ENCODE measurements around the gene GH1.
"Not testable (repeated sequence)": the region's sequence is repeated elsewhere in the genome, so short reads cannot be mapped to it uniquely, and the experiment has no call there.

GH1 gene

GRCh38 chr17:63892316-63893037 is 26.2 kb downstream of the GH1 start:
- not testable (repeated sequence) for H3K27ac Mint-ChIP-seq; H3K36me3 Mint-ChIP-seq (ENCODE audit: low read depth); H3K4me3 Mint-ChIP-seq; H3K9me3 Mint-ChIP-seq
- DNase-seq: peak; percentile 31
- peak; percentile 43 for TF ChIP-seq CTCF (IDR thresholded peaks at IDR 0.05)
- H3K27me3 Mint-ChIP-seq (ENCODE audit: low read depth, poor library complexity): peaks cover 15% of the 10 kb centered on the region
- peaks cover 14% of the 10 kb centered on the region for H3K4me1 Mint-ChIP-seq

GRCh38 chr17:63889026-63889848 is 29.4 kb downstream of the GH1 start:
- peaks cover 13% of the 10 kb centered on the region for H3K27me3 Mint-ChIP-seq (ENCODE audit: low read depth, poor library complexity)
- H3K4me1 Mint-ChIP-seq; H3K9me3 Mint-ChIP-seq; H3K4me3 Mint-ChIP-seq; H3K36me3 Mint-ChIP-seq (ENCODE audit: low read depth); H3K27ac Mint-ChIP-seq: not testable (repeated sequence)
- peak; percentile 42 for TF ChIP-seq CTCF (IDR thresholded peaks at IDR 0.05)
- DNase-seq: peak; percentile 41

GRCh38 chr17:63885119-63885518 is 33.5 kb downstream of the GH1 start:
- not testable (repeated sequence) for H3K4me3 Mint-ChIP-seq; H3K4me1 Mint-ChIP-seq; H3K27ac Mint-ChIP-seq; H3K9me3 Mint-ChIP-seq; DNase-seq; H3K36me3 Mint-ChIP-seq (ENCODE audit: low read depth)
- H3K27me3 Mint-ChIP-seq (ENCODE audit: low read depth, poor library complexity): peaks cover 26% of the 10 kb centered on the region

GRCh38 chr17:63882626-63883126 is 36.0 kb downstream of the GH1 start:
- not testable (repeated sequence) for H3K4me3 Mint-ChIP-seq; H3K9me3 Mint-ChIP-seq; H3K4me1 Mint-ChIP-seq; H3K36me3 Mint-ChIP-seq (ENCODE audit: low read depth); H3K27ac Mint-ChIP-seq; DNase-seq
- H3K27me3 Mint-ChIP-seq (ENCODE audit: low read depth, poor library complexity): peaks cover 37% of the 10 kb centered on the region

- no peak within 1 kb of the TSS for H3K27ac Mint-ChIP-seq
- peaks cover 40% of the 10 kb centered on the region for H3K27me3 Mint-ChIP-seq (ENCODE audit: low read depth, poor library complexity)
- H3K4me1 Mint-ChIP-seq: peaks cover 5% of the 10 kb centered on the region
- TF ChIP-seq CTCF (IDR thresholded peaks at IDR 0.05): peak; percentile 40
- no peak within 1 kb of the TSS for H3K4me3 Mint-ChIP-seq
- DNase-seq: peak; percentile 72
- H3K36me3 Mint-ChIP-seq (ENCODE audit: low read depth): no peaks in the 10 kb centered on the region
- H3K9me3 Mint-ChIP-seq: no peaks in the 10 kb centered on the region
These were observed 36.6 kb downstream of the GH1 start, which contains the start of gene GH2 for GRCh38 chr17:63881935-63882601. Gene GH2, minus strand, starts transcription at chr17:63881944. Its CDS starts 143 bp downstream, at chr17:63881801.

- not testable (repeated sequence) for H3K36me3 Mint-ChIP-seq (ENCODE audit: low read depth); H3K4me1 Mint-ChIP-seq; H3K4me3 Mint-ChIP-seq; DNase-seq; H3K9me3 Mint-ChIP-seq; H3K27ac Mint-ChIP-seq
- H3K27me3 Mint-ChIP-seq (ENCODE audit: low read depth, poor library complexity): peaks cover 45% of the 10 kb centered on the region
These were observed 37.3 kb downstream of the GH1 start for GRCh38 chr17:63881337-63881736.

- Mint-ChIP-seq H3K27ac (no peak overlapping the region), H3K4me1 (peaks cover 5% of the 10 kb centered on the region), H3K9me3 (no peaks in the 10 kb centered on the region), H3K36me3 (ENCODE audit: low read depth) (no peaks in the 10 kb centered on the region), H3K27me3 (ENCODE audit: low read depth, poor library complexity) (peaks cover 52% of the 10 kb centered on the region), H3K4me3 (no peak overlapping the region)
- no peak for DNase-seq
- no peak for TF ChIP-seq CTCF (IDR thresholded peaks at IDR 0.05)
These were observed 37.9 kb downstream of the GH1 start for GRCh38 chr17:63880706-63881105.

- not testable (repeated sequence) for H3K4me1 Mint-ChIP-seq; H3K36me3 Mint-ChIP-seq (ENCODE audit: low read depth); H3K27ac Mint-ChIP-seq; H3K4me3 Mint-ChIP-seq; H3K9me3 Mint-ChIP-seq; DNase-seq
- H3K27me3 Mint-ChIP-seq (ENCODE audit: low read depth, poor library complexity): peaks cover 52% of the 10 kb centered on the region
These were observed 40.2 kb downstream of the GH1 start for GRCh38 chr17:63878413-63878812.

GRCh38 chr17:63874693-63875092 is 43.9 kb downstream of the GH1 start:
- H3K27me3 Mint-ChIP-seq (ENCODE audit: low read depth, poor library complexity): peaks cover 36% of the 10 kb centered on the region
- not testable (repeated sequence) for H3K4me3 Mint-ChIP-seq; DNase-seq; H3K27ac Mint-ChIP-seq; H3K9me3 Mint-ChIP-seq; H3K36me3 Mint-ChIP-seq (ENCODE audit: low read depth); H3K4me1 Mint-ChIP-seq
